HG03103 (cell line): ENCODE measurements around the gene ZNF254.
"Not testable (repeated sequence)": the region's sequence is repeated elsewhere in the genome, so short reads cannot be mapped to it uniquely, and the experiment has no call there.

Experiments
- ATAC-seq: cut with Tn5 transposase; IDR thresholded peaks from one replicate; pipeline ENCODE4 v1.9.1; 2021; ENCODE audit warnings: low read depth; ENCODE audit not compliant: unreplicated experiment

ZNF254 gene

GRCh38 chr19:24086974-24087595 lies at the start of gene ZNF254:
Gene ZNF254 (plus strand): TSS chr19:24087187. CDS start chr19:24087308, 121 bp downstream.
- ATAC-seq = peak; percentile 97

DNA sequence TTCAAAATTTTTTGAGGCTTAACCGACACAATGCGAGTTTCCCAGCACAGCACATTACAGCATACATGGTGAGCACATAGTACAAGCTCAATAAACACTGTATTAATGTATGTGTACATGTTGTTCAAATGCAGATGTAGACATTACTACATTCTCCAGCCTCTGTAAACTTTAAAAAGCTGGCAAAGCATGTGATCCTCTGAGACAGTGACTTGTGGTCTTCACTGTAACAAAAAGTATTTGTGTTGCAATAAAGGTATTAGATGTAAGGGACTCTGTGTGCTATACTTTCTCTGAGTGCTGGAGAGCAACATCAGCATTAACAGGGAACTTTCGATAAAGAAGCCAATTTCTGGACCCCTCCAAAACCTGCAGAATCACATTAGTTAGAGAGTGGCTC lies 46.4 kb upstream of the ZNF254 start:
- ATAC-seq = no peak

GRCh38 chr19:24041326-24041725 lies 45.7 kb upstream of the ZNF254 start:
- not testable (repeated sequence) for ATAC-seq

GRCh38 chr19:24046550-24046949 lies 40.4 kb upstream of the ZNF254 start:
- ATAC-seq = no peak

GRCh38 chr19:24048261-24048660 lies 38.7 kb upstream of the ZNF254 start:
- no peak for ATAC-seq

- ATAC-seq = no peak
Observed at GRCh38 chr19:24049537-24049936, 37.5 kb upstream of the ZNF254 start.

DNA sequence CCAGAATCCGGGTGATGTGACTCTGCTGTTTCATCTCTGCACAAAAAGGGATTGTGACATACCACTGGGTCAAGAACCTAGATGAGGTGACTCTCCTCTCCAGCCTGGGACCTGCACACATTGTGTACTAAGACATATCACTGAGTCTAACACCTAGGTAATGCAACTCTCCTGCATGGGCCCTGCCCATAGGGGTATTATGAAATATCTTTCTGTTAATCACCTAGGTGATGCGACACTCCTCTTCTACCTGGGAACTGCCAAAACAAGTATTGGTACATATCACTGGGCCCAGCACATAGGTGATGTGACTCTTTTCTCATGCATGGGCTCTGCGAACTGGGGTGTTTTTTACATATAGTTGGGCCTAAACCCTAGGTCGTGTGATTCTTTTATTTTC lies 35.5 kb upstream of the ZNF254 start:
- ATAC-seq = no peak

GRCh38 chr19:24052811-24053210 lies 34.2 kb upstream of the ZNF254 start:
- no peak for ATAC-seq

DNA sequence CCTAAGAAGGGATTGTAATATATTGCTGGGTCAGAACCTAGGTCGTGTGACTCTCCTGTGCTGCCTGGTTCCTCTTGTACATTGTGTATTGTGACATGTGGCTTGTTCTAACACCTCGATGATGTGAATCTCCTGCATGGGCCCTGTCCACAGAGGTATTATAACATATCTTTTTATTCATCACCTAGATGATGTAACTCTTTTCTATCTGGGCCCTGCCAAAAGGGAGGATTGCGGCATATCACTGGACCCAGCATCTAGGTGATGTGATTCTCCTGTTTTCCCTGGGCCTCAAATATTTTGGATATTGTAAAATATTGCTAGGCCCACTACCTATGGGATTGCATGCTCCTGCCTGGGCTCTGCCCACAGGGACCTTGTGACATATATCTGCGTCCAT lies 33.4 kb upstream of the ZNF254 start:
- ATAC-seq = no peak

- ATAC-seq = no peak
Observed at GRCh38 chr19:24054044-24054935, 32.7 kb upstream of the ZNF254 start.

DNA sequence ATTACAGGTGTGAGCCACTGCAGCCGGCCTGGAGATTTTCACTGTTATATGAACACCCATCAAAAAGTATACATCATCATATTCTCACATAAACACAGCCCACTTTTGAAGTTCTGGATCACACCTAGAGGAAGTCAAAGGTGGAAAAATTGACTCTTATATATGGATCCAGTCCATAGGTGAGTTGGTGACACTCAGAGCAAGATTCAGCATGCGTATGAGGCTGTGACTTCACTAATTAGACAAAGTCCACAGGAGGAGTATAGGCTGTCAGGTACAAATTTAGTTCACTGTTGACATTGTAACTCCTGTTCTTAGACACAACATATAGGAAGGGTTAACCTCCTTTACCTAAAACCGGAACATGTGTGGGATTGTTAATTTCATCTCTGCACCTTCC lies 31.4 kb upstream of the ZNF254 start:
- no peak for ATAC-seq

DNA sequence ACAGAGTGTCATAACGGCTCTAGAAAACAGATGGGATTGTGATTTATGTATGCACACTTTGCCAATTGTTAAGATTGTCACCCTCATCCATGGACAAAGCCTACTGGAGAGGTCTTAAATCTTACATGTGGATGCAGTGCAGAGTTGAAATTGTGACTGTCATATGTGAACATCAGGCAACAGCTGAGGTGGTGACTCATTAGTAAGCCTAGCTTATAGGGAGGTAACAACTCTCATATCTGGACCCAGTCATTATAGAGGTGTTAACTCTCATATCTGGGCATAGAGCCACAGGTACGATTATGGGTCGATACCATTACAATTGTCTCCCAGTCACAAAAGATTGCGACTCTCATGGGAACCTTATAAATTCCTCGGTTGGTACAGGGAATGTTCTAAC lies 29.8 kb upstream of the ZNF254 start:
- ATAC-seq = no peak

- no peak for ATAC-seq
Observed at GRCh38 chr19:24059563-24060295, 27.3 kb upstream of the ZNF254 start.

- no peak for ATAC-seq
Observed at GRCh38 chr19:24060687-24061356, 26.2 kb upstream of the ZNF254 start.

- ATAC-seq = no peak
Observed at GRCh38 chr19:24062190-24062589, 24.8 kb upstream of the ZNF254 start.

DNA sequence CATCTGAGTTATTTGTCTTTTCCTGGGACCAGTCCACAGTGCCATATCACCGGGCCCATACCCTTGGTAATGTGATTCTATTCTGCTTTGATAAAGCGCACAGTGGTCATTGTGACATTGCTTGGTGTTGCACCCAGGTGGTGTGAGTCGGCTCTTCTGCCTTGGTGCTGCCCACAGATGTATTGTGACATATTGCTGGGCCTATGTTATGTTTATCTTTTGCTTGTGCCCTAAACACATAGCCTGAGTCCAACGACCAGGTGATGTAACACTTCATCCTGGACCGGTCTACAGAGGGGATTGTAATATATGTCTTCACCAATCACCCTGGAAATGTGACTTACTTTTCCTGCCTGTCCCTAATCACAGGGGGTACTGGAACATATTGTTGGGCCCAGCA lies 23.7 kb upstream of the ZNF254 start:
- ATAC-seq = no peak

DNA sequence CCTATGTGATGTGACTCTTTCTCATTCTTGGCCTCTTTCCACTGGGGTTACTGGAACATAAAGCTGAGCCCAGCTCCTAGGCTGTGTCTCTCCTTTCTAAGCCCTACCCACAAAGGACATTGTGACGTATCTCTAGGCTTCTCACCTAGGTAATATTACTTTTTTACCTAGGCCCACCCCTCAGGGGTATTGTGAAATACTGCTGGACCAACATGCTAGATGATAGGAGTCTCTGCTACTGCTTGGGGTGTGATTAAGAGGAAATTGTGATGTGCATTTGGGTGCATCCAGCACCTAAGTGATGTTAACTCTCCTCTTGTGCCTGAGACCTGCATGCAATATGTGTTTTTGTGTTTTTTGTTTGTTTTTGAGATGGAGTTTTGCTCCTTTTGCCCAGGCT lies 22.8 kb upstream of the ZNF254 start:
- ATAC-seq = no peak

DNA sequence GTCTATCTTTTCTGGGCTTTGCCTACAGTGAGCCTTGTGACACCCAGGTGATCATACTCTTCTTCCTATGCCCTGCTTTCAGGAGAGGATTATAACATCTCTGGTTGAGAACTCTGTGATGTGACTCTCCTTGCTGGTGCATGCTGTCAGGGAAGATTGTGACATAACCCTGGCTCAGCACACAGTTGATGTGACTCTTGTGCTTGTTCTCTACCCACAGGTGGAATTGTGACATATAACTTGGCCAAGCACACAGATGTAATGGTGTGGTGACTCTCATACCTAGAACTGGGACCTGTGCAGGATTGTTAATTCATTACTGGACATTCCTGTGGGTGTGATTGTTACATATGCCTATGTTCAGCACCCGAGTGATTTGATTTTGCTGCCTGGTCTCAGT lies 21.7 kb upstream of the ZNF254 start:
- no peak for ATAC-seq

DNA sequence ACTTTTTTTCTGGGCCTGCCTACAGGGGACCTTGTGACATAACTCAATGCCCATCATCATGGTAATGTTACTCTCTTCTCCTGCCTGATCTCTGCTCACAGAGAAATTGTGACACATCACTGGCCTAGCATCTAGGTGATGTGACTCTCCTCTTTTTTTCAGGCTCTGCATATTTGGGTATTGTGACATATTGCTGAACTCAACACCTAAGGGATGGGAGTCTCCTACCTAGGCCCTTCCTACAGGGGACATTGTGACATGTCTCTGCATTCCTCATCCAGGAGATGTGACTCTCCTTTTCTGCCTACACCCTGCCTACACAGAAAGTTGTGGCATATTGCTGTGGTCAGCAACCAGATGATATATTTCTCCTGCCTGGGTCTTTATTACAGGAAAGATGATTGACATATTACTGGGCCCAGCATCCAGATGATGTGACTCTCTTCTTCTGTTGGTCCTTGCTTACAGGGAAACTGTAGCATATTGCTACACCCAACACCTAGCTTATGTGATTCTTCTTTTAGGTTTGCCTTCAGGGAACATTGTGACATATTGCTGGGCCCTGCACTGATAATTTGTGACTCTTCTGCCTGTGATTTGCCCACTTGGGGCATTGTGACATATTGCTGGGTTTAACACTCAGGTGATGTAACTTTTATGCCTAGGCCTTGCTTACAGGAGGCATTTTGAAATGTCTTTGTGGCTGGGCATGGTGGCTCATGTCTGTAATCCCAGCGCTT lies 21.0 kb upstream of the ZNF254 start:
- no peak for ATAC-seq
